HCT116 (cell line): ENCODE results near the gene SEZ6. TPM values are rescaled to one million over a fixed set of nuclear protein-coding genes. Genes with fewer than 3 reads are reported as not detected.

ENCODE experiments used
- ATAC-seq: fragments of 200-7000 bp; cut with Tn5 transposase; 2 replicates; pipeline ENCODE4 v1.9.1; 2020; ENCODE audit warnings: mild to moderate bottlenecking, moderate library complexity
- BruUV-seq: library from RNA; stranded (reverse); fragments of 400-500 nt; replicated peaks from 2 replicates; lab custom pipeline; 2021; lab: Mats Ljungman, UMichigan
- CTCF ChIA-PET: fragments of 300-600 bp; sonication (Branson Sonifier 250); formaldehyde crosslinking; loops from one replicate; lab custom pipeline; 2021; ENCODE audit warnings: antibody characterized with exemption; lab: Charles Lee
- POLR2A ChIA-PET: fragments of 300-600, 350-600 bp; sonication (Branson Sonifier 250); formaldehyde crosslinking; loops from one replicate; lab custom pipeline; 2021; ENCODE audit warnings: antibody characterized with exemption; lab: Charles Lee
- RAD21 ChIA-PET, 2 experiments: fragments of 300-600 bp; sonication (Branson Sonifier 250); formaldehyde crosslinking; loops; one replicate each; lab custom pipeline; 2023; ENCODE audit warnings: low total read pairs in 2 of 2; ENCODE audit not compliant: uncharacterized antibody in 2 of 2, unreplicated experiment in 2 of 2, low non-redundant PET in 1 of 2; lab: Charles Lee
- DNase-seq: peaks from one replicate; pipeline ENCODE4 v3.0.0-alpha.2; 2010; ENCODE audit warnings: low read depth, low spot score
- H2AFZ ChIP-seq: fragments of 200-600 bp; shearing (Covaris generic), sonication (generic); 2 replicates; pipeline ENCODE4 v1.6.1; 2017; ENCODE audit warnings: low read depth, mixed run types, mixed read lengths, antibody characterized with exemption, low read length; ENCODE audit not compliant: poor library complexity, severe bottlenecking
- H3K27ac ChIP-seq: 2 replicates; pipeline ENCODE4 v1.5.1; 2012; ENCODE audit warnings: low read depth, low read length
- H3K27me3 ChIP-seq: fragments of 200-600 bp; sonication (generic); 2 replicates; pipeline ENCODE4 v1.6.1; 2016; ENCODE audit warnings: mixed run types, low read length, mixed read lengths; ENCODE audit not compliant: insufficient read depth
- H3K36me3 ChIP-seq, 2 experiments: fragments of 200-500 bp in 1 of 2; fragments of 200-600 bp in 1 of 2; sonication (Bioruptor generic) in 1 of 2; sonication (generic) in 1 of 2; 2 replicates each; pipeline versions ENCODE4 v1.5.1 to v1.6.1; 2014 to 2016; ENCODE audit warnings: low read length in 2 of 2, inconsistent platforms in 1 of 2, mixed read lengths in 1 of 2, mixed run types in 1 of 2; ENCODE audit not compliant: insufficient read depth in 2 of 2, control insufficient read depth in 1 of 2
- H3K4me1 ChIP-seq, 2 experiments: fragments of 200-600 bp in 1 of 2; sonication (generic) in 1 of 2; 2 replicates each; pipeline versions ENCODE4 v1.5.1 to v1.6.1; 2012 to 2017; ENCODE audit warnings: low read length in 2 of 2, inconsistent platforms in 1 of 2, mild to moderate bottlenecking in 1 of 2, mixed read lengths in 1 of 2, mixed run types in 1 of 2, moderate library complexity in 1 of 2; ENCODE audit not compliant: insufficient read depth in 2 of 2, control insufficient read depth in 1 of 2
- H3K4me2 ChIP-seq: fragments of 200-600 bp; sonication (generic); 2 replicates; pipeline ENCODE4 v1.6.1; 2017; ENCODE audit warnings: mixed run types, low read length, mixed read lengths
- H3K4me3 ChIP-seq, 2 experiments: fragments of 200-600 bp in 1 of 2; sonication (generic) in 1 of 2; replicated peaks in 1 of 2; 2 replicates each; pipeline ENCODE4 v1.5.1; 2011 to 2016; ENCODE audit warnings: low read length in 2 of 2, control low read depth in 1 of 2, low read depth in 1 of 2, mild to moderate bottlenecking in 1 of 2, mixed read lengths in 1 of 2, mixed run types in 1 of 2
- H3K79me2 ChIP-seq: fragments of 200-600 bp; sonication (generic); 2 replicates; pipeline ENCODE4 v1.6.1; 2017; ENCODE audit warnings: mild to moderate bottlenecking, mixed run types, low read length, moderate library complexity, mixed read lengths; ENCODE audit not compliant: insufficient read depth
- H3K9ac ChIP-seq: fragments of 200-600 bp; sonication (generic); 2 replicates; pipeline ENCODE4 v1.6.1; 2016; ENCODE audit warnings: low read length, mixed read lengths
- H3K9me2 ChIP-seq: fragments of 200-600 bp; sonication (generic), shearing (Covaris generic); 2 replicates; pipeline ENCODE4 v1.6.1; 2017; ENCODE audit warnings: mixed run types, mild to moderate bottlenecking, moderate library complexity; ENCODE audit not compliant: insufficient read depth
- H3K9me3 ChIP-seq, 2 experiments: fragments of 200-500 bp in 1 of 2; fragments of 200-600 bp in 1 of 2; sonication (Bioruptor generic) in 1 of 2; sonication (generic) in 1 of 2; 2 replicates each; pipeline ENCODE4 v1.6.1; 2014 to 2017; ENCODE audit warnings: low read length in 2 of 2, mixed read lengths in 2 of 2, inconsistent platforms in 1 of 2, low read depth in 1 of 2, mild to moderate bottlenecking in 1 of 2, mixed run types in 1 of 2, moderate library complexity in 1 of 2; ENCODE audit not compliant: control insufficient read depth in 1 of 2, insufficient read depth in 1 of 2
- H4K20me1 ChIP-seq: fragments of 200-600 bp; sonication (generic), shearing (Covaris generic); 2 replicates; pipeline ENCODE4 v1.6.1; 2017; ENCODE audit warnings: mixed run types, mild to moderate bottlenecking, moderate library complexity; ENCODE audit not compliant: insufficient read depth
- CEBPB ChIP-seq: IDR thresholded peaks from 2 replicates; pipeline ENCODE4 v1.6.1; 2012; ENCODE audit warnings: low read depth
- EGR1 ChIP-seq: IDR thresholded peaks from 2 replicates; pipeline ENCODE4 v1.6.1; 2012; ENCODE audit warnings: low read depth
- FOSL1 ChIP-seq: IDR thresholded peaks from 2 replicates; pipeline ENCODE4 v1.6.1; 2012; ENCODE audit warnings: low read depth
- POLR2AphosphoS5 ChIP-seq: IDR thresholded peaks from 2 replicates; pipeline ENCODE4 v1.6.1; 2011; ENCODE audit warnings: mild to moderate bottlenecking, low read depth, low read length, moderate library complexity
- SP1 ChIP-seq: IDR thresholded peaks from 2 replicates; pipeline ENCODE4 v1.6.1; 2012; ENCODE audit warnings: low read depth
- TCF7L2 ChIP-seq: IDR thresholded peaks from 2 replicates; pipeline ENCODE4 v1.7.0; 2011; ENCODE audit warnings: borderline replicate concordance, inconsistent platforms; ENCODE audit not compliant: insufficient read depth, insufficient read length; ENCODE audit errors: extremely low read depth
- YY1 ChIP-seq: IDR thresholded peaks from 2 replicates; pipeline ENCODE4 v1.6.1; 2011; ENCODE audit warnings: low read length, low read depth, moderate library complexity, mild to moderate bottlenecking; ENCODE audit not compliant: insufficient replicate concordance; ENCODE audit errors: extremely low read depth
- ZFX ChIP-seq: fragments of 450-650 bp; IDR thresholded peaks from 2 replicates; pipeline ENCODE4 v1.6.1; 2017
- intact Hi-C: fragments of 100-400 bp; cut with micrococcal nuclease; formaldehyde crosslinking; loops from 2 replicates; pipeline ENCODE4 v1.10.0; 2022
- total RNA-seq: library from RNA; stranded (reverse); gene quantifications from one replicate; pipeline ENCODE4 v1.2.1, GENCODE V29; 2021; ENCODE audit not compliant: unreplicated experiment
- TF ChIP-seq, protein P1 (sequence below): IDR thresholded peaks from 2 replicates; pipeline ENCODE4 v1.6.1; 2012
- TF ChIP-seq, protein P2 (sequence below): IDR thresholded peaks from 2 replicates; pipeline ENCODE4 v1.6.1; 2011; ENCODE audit warnings: mild to moderate bottlenecking, low read length, moderate library complexity; ENCODE audit not compliant: insufficient replicate concordance; ENCODE audit errors: extremely low read depth

The SEZ6 gene
- total RNA-seq, 1 experiment from 2014 or later, result 0.22 TPM

DNA sequence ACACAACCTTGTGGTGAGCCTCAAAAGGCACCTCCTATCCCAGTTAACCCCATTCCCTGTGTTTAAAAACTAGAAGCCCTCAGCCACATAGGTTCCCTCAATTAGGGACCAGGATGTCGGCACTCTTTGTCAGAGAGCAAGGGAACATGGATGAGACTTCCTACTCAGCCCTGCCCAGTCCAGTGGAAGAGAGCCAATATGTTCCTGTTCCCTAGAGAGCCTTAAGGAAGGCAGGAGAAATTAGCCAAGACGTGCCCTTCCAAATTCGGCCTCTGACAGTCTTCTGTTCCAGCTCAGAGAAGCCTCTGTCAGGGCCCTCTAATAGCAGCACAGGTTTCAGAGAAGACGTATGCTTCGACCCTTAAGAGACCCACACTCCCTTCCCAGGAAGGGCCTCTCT lies 88.4 kb downstream of the SEZ6 start:
- H2AFZ ChIP-seq, result no peak overlapping the region
- no peak overlapping the region for H3K4me2 ChIP-seq
- no peaks in the 10 kb centered on the region for H3K27me3 ChIP-seq
- H3K4me3 ChIP-seq, result no peak overlapping the region
- TF ChIP-seq EGR1 (no peak), YY1 (no peak), SP1 (no peak), ZFX (no peak), CEBPB (no peak), POLR2AphosphoS5 (no peak), FOSL1 (no peak), TCF7L2 (no peak)
- TF ChIP-seq, protein P1, sequence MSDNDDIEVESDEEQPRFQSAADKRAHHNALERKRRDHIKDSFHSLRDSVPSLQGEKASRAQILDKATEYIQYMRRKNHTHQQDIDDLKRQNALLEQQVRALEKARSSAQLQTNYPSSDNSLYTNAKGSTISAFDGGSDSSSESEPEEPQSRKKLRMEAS, result no peak
- TF ChIP-seq, protein P2, sequence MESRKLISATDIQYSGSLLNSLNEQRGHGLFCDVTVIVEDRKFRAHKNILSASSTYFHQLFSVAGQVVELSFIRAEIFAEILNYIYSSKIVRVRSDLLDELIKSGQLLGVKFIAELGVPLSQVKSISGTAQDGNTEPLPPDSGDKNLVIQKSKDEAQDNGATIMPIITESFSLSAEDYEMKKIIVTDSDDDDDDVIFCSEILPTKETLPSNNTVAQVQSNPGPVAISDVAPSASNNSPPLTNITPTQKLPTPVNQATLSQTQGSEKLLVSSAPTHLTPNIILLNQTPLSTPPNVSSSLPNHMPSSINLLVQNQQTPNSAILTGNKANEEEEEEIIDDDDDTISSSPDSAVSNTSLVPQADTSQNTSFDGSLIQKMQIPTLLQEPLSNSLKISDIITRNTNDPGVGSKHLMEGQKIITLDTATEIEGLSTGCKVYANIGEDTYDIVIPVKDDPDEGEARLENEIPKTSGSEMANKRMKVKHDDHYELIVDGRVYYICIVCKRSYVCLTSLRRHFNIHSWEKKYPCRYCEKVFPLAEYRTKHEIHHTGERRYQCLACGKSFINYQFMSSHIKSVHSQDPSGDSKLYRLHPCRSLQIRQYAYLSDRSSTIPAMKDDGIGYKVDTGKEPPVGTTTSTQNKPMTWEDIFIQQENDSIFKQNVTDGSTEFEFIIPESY, result no peak
- H3K9me2 ChIP-seq, result no peaks in the 10 kb centered on the region
- ChIA-PET RAD21 (no interaction called here), CTCF (interaction anchor here (1.6 kb wide), 1 partner anchor 10 kb away, joined by 4 read pairs; no protein-coding TSS in a partner anchor), POLR2A (interaction anchor here (1.1 kb wide), 1 partner anchor 22 kb away, joined by 3 read pairs; no protein-coding TSS in a partner anchor)
- ATAC-seq, result no peak
- no peaks in the 10 kb centered on the region for H3K4me1 ChIP-seq
- H3K36me3 ChIP-seq, result peaks cover 67 to 72% of the 10 kb centered on the region in 2 experiments
- no peak overlapping the region for H3K27ac ChIP-seq
- no peaks in the 10 kb centered on the region for H3K79me2 ChIP-seq
- DNase-seq, result no peak
- no peak overlapping the region for H3K9ac ChIP-seq
- H3K9me3 ChIP-seq, result no peaks in the 10 kb centered on the region
- intact Hi-C loops, result no loop called here
- no peaks in the 10 kb centered on the region for H4K20me1 ChIP-seq
- no TSS peak for BruUV-seq
